Erythroblast (primary cell): ENCODE measurements around the gene RNF115.

Experiments
- GATA1 ChIP-seq: IDR thresholded peaks from 2 replicates; pipeline ENCODE4 v1.6.1; 2011; ENCODE audit warnings: low read depth, mild to moderate bottlenecking, control low read depth, low read length, moderate library complexity
- POLR2A ChIP-seq: IDR thresholded peaks from 2 replicates; pipeline ENCODE4 v1.6.1; 2011; ENCODE audit warnings: mild to moderate bottlenecking, low read length

DNA sequence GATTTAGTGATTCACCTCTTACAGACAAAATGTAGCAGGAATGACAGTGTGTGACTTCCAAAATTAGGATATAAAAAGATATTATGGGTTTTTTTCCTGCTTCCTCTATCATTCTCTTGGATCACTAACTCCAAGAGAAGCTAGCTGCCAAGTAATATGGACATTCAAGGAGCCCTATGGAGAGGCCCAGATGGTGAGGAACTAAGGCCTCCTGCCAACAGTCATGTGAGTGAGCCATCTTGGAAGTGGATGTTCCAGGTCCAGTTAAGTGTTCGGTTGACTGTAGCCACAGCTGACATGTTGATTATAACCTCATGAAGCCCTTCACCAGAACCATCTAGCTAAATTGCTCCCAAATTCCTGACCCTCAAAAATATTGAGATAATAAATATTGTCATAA lies 65.8 kb downstream of the RNF115 start:
- TF ChIP-seq POLR2A (no peak), GATA1 (no peak)
